GM08714 (cell line): Measurements from ENCODE around the gene DMD.
A peak's percentile ranks its signal among the peaks of the same experiment; 100 is the strongest.

Experiments
- H3K4me3 ChIP-seq: fragments of 200-500 bp; sonication (Bioruptor generic); 2 replicates; pipeline ENCODE4 v1.5.1; 2014; ENCODE audit warnings: mild to moderate bottlenecking, low read length, inconsistent platforms
- ZNF274 ChIP-seq: IDR thresholded peaks from 2 replicates; pipeline ENCODE4 v1.6.1; 2012; ENCODE audit warnings: mild to moderate bottlenecking, low read depth, low read length

DMD gene

DNA sequence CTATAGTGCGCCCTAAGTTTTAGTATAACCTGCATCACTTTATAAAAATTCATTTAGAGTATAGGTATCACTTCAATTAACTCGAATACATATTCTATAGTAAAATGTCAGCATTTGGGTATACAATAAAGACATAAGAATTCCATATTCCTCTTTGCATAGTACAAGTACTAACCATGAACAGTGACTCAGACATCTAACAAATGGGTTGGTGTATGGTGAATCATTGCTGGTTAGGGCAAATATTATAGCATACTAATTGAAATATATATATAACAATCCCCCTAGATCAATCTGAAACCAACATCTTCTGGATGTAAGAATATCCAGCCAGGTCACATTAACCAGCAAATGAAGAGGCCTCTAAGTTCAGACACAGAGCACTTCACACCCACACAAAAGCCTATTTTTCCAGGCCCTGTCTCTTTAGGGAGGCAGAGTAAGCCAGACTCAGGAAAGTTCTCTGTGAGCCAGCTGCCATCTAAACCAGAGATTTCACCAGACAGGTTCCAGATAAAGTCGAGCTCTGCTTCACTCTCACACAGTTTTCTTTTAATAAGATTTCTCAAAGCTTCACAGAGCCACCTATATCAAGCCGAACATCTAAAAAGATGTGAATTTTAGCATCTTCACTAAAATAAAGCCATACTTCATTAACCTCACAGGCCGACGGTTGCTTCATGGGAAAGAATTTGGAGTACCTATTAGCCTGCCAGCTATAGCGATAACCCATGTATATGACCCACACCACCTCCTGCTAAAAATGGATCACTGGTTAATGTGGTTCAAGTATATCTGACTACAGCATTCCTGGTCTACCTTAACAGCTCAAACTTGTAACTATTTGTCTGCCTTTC lies 1939.5 kb downstream of the DMD start:
- no peak for TF ChIP-seq ZNF274
- no peak overlapping the region for H3K4me3 ChIP-seq

DNA sequence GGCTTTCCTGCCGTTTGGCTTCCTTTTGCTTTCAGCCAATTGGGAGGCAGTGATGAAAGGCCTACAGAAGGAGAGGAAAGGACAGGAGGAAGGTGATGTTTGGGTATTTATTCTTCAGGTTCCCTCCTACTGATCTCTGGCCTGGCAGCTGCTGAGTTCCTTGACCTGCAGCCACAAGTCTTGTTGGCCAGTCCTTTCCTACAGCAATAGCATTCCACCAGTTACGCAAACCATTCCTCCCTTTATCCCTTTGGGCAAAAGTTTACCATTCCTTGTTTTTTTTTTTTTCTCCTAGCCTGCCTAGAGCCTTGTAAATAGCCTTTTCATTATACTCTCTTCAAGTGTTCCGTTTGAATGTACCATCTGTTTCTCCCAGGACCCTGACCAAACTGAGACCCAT lies 1941.4 kb downstream of the DMD start:
- H3K4me3 ChIP-seq: no peak overlapping the region
- no peak for TF ChIP-seq ZNF274

DNA sequence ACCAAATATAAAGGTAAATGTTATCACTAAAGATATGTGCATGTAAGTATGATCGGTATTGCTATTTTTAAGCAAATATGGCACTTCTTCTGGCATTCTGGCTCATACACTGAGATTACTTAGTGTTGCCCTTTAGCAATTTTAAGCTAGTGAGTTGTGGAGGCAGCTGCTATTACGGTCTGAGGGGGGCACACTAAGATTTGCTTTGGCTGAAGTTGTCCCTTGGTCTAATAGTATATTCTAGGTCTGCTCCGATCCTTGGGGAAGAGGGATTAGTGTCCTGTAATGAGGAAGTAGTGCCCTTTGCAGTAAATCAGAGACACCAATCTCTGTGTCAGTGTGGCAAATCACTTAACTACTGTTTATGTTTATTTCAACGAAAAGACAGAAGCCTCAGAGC lies 1943.0 kb downstream of the DMD start:
- no peak for TF ChIP-seq ZNF274
- H3K4me3 ChIP-seq: no peak overlapping the region

DNA sequence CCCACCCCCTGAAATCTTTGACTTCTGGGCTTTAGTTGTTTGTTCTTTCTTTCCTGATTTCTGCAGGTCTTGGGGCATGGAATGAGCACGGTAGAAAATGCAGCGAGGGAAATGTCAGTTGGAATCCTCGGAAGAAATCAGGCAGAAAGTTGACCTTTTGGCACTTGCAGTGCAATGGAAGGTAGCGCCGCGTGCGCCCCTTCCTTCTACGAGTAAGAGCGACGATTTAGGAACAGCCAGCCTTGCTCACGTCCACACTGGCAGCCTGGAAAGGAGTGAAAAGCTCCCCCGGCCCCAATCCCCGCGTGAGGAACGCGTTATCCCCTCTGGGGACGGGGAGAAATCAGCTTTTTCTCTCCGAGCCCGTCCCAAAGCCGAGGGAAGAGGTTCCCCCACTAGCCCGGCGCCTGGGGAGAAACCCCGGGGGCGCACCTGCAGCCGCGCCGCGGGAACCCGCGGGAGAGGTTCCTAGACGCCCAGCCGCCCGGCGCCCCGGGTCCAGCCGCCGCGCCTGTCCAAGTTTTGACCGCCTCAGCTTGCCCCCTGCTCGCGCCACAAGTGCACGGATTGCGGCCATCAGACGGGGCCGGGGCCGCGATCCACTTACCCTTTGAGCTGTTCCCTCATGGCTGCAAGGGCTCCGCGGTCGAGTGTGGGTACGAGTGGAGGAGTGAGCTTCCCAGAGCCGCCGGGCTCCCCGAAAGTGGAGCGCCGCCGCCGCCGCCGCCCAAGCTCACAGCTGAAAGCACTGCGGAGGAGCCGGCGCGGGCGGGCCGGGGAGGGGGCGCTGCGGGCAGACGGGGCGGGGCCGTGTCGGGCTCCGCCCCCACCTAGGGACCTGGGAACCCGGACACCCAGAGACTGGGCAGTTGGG lies 1944.9 kb downstream of the DMD start:
- TF ChIP-seq ZNF274: no peak
- peak overlapping the region; percentile 52 for H3K4me3 ChIP-seq

DNA sequence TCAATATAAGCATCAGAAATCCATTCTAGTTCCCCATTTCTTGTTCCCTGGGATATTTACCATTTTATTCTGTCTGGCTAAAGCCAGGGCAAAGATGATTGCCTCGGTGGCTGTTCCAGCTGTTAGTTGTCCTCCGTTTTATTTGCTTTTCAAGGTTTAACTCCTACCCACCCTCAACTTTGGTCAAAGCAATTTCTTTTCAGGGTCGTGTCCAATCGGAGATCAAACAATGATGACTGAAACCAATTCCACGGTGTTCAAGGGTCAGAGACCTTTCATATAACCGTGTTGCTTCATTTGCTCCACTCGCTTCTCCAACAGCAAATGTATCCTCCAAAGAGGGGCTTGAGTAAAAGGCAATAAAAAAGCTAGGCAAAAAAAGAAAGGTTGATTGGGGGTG lies 1946.0 kb downstream of the DMD start:
- H3K4me3 ChIP-seq: peak overlapping the region; percentile 36; the same call in 1 of the 2 replicates
- no peak for TF ChIP-seq ZNF274

DNA sequence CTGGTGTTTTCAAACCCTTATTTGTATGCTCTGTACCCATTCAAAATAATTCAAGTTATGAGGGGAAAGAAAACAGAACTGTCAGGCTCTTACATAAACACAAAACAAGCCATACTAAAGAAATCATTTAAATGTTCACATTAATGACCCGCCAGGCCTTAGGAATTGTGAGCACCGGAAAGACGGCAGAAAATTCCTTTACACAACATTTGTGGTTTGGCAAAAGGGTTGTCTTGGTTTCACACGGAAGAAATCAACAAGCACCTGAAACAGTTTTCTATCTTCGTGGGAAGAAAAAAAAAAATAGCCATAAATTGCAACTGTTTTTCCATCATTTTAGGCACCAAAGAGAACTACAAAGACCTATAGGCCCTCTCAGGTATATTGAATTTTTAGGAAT lies 1951.0 kb downstream of the DMD start:
- no peak overlapping the region for H3K4me3 ChIP-seq
- no peak for TF ChIP-seq ZNF274

DNA sequence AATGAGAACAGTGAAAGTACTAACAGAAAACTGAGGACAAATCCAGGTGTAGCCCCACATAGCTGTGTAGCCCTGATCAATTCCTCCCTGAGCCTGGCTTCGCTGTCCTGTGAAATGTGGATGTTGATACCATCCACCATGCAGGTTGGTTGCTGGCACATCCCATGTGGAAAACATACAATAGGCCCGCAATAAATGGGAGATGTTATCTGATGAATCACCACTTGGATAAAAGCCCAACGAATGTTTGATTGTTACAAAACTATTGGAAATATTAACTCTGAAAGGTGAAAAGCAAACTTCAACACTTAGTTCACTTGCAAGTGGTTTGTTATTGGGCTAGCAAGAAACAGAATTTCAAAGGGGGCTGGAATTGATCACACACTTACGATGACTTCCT lies 1953.2 kb downstream of the DMD start:
- TF ChIP-seq ZNF274: no peak
- H3K4me3 ChIP-seq: no peak overlapping the region

DNA sequence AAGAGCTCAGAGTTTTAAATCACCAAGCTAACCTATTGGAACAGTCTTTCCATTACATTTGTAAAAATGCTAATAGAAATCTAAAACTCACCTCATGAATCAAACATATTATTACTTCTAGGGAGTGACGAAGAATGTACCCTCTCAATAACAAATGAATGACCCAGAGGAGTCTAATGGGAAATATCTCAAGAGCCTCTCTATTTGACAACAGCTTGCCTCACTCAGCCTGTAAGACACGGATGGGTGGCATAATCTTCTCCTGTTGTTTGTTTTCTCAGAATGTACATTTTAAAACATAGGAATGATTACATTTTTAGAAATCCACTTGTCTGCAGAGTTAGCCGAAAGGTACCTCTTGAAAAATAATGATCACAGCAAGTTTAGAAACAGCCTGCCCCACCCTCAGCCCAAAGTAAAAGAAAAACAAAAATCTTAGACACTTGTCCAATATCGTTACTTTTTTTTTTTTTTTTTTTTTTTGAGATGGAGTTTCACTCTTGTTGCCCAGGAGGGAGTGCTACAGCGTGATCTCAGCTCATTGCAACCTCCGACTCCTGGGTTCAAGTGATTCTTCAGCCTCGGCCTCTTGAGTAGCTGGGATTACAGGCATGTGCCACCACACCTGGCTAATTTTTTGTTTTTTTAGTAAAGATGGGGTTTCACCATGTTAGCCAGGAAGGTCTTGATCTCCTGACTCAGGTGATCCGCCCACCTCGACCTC lies 1955.9 kb downstream of the DMD start:
- TF ChIP-seq ZNF274: no peak

DNA sequence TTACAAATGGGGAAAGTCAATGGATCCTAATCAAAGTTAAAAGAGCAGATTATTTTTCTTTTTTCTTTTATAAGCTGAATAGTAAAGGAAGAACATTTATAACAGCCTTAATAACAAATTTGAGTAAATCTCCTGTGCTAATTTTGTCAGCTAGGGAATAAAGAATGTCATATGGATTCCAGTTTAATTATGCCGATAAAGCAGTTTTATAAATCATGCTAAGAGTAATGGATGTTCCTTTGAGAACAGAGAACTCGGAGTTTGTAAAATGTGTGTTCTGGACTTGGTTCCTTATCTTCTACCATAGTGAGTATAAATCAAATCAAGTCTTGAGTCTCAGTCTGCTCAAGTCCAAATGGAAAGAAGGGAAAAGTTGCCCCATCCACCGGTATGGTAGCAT lies 1959.2 kb downstream of the DMD start:
- H3K4me3 ChIP-seq: no peak overlapping the region
- no peak for TF ChIP-seq ZNF274

More for the DNA sequence above, 1955.9 kb downstream of the DMD start:
- no peak overlapping the region for H3K4me3 ChIP-seq

DNA sequence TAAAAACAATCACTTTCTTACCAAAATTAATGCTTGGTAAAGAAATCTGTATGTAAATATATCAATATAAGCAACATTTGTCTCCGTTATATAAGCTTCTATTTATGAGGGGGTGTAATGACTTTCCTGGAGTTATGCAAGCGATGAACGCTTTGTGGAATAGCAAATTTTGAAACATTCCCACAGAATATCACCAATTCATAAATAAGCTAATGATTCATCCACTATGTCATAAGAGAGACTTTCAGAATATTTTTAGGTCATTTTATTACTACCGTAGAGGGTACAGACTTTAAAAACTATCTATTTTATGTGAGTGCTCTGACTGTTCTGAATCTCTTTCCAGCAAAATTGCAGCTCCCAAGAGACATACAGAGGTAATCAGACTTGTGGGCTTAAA lies 1960.0 kb downstream of the DMD start:
- TF ChIP-seq ZNF274: no peak
- no peak overlapping the region for H3K4me3 ChIP-seq

DNA sequence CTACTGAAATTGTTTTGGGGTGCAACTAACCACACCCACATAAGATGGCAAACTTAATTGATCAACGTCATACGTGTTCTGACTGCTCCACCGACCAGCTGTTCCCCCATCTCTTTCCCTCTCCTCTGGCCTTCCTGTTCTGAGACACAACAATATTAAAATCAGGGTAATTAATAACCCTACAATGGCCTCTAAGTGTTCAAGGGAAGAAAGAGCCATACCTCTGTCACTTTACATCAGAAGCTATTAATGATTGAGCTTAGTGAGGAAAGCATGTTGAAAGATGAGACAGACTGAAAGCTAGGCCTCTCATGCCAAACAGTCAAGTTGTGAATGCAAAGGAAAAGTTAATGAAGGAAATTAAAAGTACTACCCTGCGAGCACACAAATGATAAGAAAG lies 1965.6 kb downstream of the DMD start:
- no peak overlapping the region for H3K4me3 ChIP-seq
- TF ChIP-seq ZNF274: no peak

DNA sequence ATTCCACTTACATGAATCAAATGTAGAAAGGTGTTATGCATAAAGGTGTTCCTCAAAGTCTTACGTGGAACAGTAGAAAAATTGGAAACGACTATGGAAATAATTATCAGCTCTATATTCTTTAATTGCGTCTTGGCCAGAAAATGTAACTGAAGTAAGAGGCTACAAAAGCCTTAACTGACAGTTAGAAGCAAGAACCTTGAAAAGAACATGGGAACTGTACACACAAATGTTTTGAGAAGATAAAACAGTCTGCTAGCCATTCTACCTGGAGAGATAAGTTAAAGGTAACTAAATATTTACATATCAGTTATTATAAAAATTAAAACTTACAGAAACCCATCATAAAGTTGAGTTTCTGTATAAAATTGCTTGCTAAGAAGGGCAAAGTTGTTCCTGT lies 1967.5 kb downstream of the DMD start:
- TF ChIP-seq ZNF274: no peak
- no peak overlapping the region for H3K4me3 ChIP-seq

DNA sequence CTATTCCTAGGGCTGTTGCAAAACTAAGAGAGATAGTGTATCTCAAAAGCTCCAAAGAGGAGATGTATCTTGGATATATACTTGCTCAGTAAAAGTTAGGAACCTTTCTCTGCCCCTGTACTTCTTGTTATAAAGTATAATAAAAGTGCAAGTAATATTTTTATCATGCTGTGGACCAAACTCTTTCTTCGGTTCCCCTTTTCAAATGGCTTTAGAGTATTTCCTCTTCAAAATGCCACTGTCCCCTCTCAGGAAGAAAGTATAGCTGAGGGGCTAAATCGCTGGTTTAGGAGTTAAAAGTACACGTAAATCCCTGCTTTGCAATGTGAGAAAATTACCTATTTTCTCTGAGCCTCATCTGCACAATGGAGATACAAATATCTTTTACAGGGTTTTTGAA lies 1970.4 kb downstream of the DMD start:
- no peak for TF ChIP-seq ZNF274
- H3K4me3 ChIP-seq: no peak overlapping the region

DNA sequence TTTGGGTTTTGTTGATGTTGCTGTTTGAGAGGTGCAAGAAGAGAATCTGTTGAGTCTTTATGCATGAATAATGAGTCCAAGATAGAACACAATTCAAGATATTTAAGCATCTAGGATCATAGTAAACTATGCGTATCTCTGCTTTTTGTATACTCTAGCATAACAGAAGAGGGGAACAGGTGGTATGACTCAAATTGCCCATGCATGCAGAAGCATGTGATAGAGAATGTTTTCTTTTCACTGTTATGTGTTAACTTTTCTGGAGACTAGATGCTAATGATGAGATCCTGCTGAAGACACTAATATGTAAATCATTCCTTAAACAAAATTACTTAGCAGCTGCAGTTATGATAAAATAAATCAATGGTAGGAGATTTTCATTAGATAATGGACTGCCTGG lies 1974.2 kb downstream of the DMD start:
- TF ChIP-seq ZNF274: no peak
- H3K4me3 ChIP-seq: no peak overlapping the region
